MCF 10A (cell line): ENCODE measurements around the gene ALS2. TPM values are rescaled to one million over a fixed set of nuclear protein-coding genes. Genes with fewer than 3 reads are reported as not detected.

Experiments
- BruUV-seq: library from RNA; stranded (reverse); fragments of 400-500 nt; replicated peaks from 2 replicates; lab custom pipeline; 2021; lab: Mats Ljungman, UMichigan
- CTCF ChIA-PET: fragments of 300-600 bp; sonication (Branson Sonifier 250); formaldehyde crosslinking; extraction: SDS; loops from one replicate; lab custom pipeline; 2021; ENCODE audit warnings: antibody characterized with exemption, inconsistent platforms; lab: Yijun Ruan, JAX
- POLR2A ChIA-PET: fragments of 300-600, 350-650 bp; sonication (Branson Sonifier 250); formaldehyde crosslinking; extraction: SDS; loops from one replicate; lab custom pipeline; 2020; ENCODE audit warnings: antibody characterized with exemption, inconsistent platforms; lab: Yijun Ruan, JAX
- DNase-seq: peaks from one replicate; pipeline ENCODE4 v3.0.0-alpha.2; 2018; ENCODE audit not compliant: unreplicated experiment
- H3K27ac Mint-ChIP-seq: one replicate; pipeline ENCODE4 v1.8.0; 2022; ENCODE audit warnings: mild to moderate bottlenecking, low read depth, mixed read lengths; ENCODE audit not compliant: unreplicated experiment
- H3K27me3 Mint-ChIP-seq: one replicate; pipeline ENCODE4 v1.8.0; 2022; ENCODE audit warnings: mixed read lengths; ENCODE audit not compliant: insufficient read depth, unreplicated experiment
- H3K36me3 Mint-ChIP-seq: one replicate; pipeline ENCODE4 v1.8.0; 2022; ENCODE audit warnings: mild to moderate bottlenecking, moderate library complexity, mixed read lengths; ENCODE audit not compliant: insufficient read depth, unreplicated experiment
- H3K4me1 Mint-ChIP-seq: one replicate; pipeline ENCODE4 v1.8.0; 2022; ENCODE audit warnings: mixed read lengths; ENCODE audit not compliant: insufficient read depth, unreplicated experiment
- H3K4me3 Mint-ChIP-seq: one replicate; pipeline ENCODE4 v1.8.0; 2022; ENCODE audit warnings: mild to moderate bottlenecking, moderate library complexity, mixed read lengths; ENCODE audit not compliant: unreplicated experiment
- H3K9me3 Mint-ChIP-seq: one replicate; pipeline ENCODE4 v1.8.0; 2022; ENCODE audit warnings: mixed read lengths; ENCODE audit not compliant: unreplicated experiment
- intact Hi-C: fragments of 100-400 bp; cut with micrococcal nuclease; formaldehyde crosslinking; loops from 2 replicates; pipeline ENCODE4 v1.14.1; 2022
- total RNA-seq: library from RNA; stranded (reverse); gene quantifications from 2 replicates; pipeline ENCODE4 v1.2.3, GENCODE V29; 2022
- TF ChIP-seq, protein P1 (sequence below): fragments of 200-600 bp; IDR thresholded peaks from one replicate; pipeline ENCODE4 v1.8.0; 2022; ENCODE audit warnings: antibody characterized with exemption, mild to moderate bottlenecking; ENCODE audit not compliant: unreplicated experiment

ALS2 gene
- total RNA-seq, 1 experiment from 2014 or later = 14.6 TPM

- no peaks in the 10 kb centered on the region for H3K27me3 Mint-ChIP-seq
- CTCF ChIA-PET = interaction anchor here (0.7 to 1.1 kb wide), 2 partner anchors 13 to 24 kb away, joined by 3 to 4 read pairs; no protein-coding TSS in a partner anchor
- POLR2A ChIA-PET = interaction anchor here (0.6 to 1.5 kb wide), 5 partner anchors 14 to 544 kb away, joined by 3 to 6 read pairs (median 4); no protein-coding TSS in a partner anchor
- H3K4me3 Mint-ChIP-seq = no peak overlapping the region
- peaks cover 18% of the 10 kb centered on the region for H3K4me1 Mint-ChIP-seq
- intact Hi-C loops = no loop called here
- H3K27ac Mint-ChIP-seq = no peak overlapping the region
- DNase-seq = no peak
- TF ChIP-seq, protein P1, sequence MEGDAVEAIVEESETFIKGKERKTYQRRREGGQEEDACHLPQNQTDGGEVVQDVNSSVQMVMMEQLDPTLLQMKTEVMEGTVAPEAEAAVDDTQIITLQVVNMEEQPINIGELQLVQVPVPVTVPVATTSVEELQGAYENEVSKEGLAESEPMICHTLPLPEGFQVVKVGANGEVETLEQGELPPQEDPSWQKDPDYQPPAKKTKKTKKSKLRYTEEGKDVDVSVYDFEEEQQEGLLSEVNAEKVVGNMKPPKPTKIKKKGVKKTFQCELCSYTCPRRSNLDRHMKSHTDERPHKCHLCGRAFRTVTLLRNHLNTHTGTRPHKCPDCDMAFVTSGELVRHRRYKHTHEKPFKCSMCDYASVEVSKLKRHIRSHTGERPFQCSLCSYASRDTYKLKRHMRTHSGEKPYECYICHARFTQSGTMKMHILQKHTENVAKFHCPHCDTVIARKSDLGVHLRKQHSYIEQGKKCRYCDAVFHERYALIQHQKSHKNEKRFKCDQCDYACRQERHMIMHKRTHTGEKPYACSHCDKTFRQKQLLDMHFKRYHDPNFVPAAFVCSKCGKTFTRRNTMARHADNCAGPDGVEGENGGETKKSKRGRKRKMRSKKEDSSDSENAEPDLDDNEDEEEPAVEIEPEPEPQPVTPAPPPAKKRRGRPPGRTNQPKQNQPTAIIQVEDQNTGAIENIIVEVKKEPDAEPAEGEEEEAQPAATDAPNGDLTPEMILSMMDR = no peak
- no TSS peak for BruUV-seq
- no peaks in the 10 kb centered on the region for H3K9me3 Mint-ChIP-seq
- peaks cover 6% of the 10 kb centered on the region for H3K36me3 Mint-ChIP-seq
These were observed 2.9 kb downstream of the ALS2 start for GRCh38 chr2:201777869-201778268.

DNA sequence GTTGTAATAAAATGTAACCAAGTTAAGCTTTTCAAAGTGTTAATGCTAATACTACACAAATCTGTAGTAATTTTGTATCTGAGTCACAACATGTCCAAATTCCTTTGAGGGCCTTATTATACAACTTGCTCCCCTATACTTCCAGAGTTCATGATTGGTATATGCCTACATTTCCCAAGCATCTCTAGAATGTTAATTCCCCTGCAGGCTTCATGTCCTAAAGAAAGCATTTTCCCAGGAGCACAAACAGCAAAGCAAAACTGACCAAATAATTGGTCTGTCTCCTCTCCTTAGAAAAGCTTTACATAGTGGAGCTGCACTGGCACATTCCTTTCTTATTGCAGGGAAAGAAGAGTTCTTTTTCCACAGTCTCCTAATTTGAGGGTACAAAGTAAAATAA, 3.7 kb downstream of the ALS2 start:
- intact Hi-C loops = no loop called here
- Mint-ChIP-seq H3K27me3 (no peaks in the 10 kb centered on the region), H3K4me3 (no peak overlapping the region), H3K27ac (no peak overlapping the region), H3K36me3 (peaks cover 6% of the 10 kb centered on the region), H3K4me1 (peaks cover 18% of the 10 kb centered on the region), H3K9me3 (no peaks in the 10 kb centered on the region)
- DNase-seq = no peak
- BruUV-seq = no TSS peak
- POLR2A ChIA-PET = interaction anchor here (1.0 to 1.5 kb wide), 4 partner anchors 9 to 490 kb away, joined by 3 to 4 read pairs (median 3); no protein-coding TSS in a partner anchor
- CTCF ChIA-PET = interaction anchor here (1.1 kb wide), 1 partner anchor 23 kb away, joined by 4 read pairs; no protein-coding TSS in a partner anchor
- TF ChIP-seq, protein P1 = no peak

DNA sequence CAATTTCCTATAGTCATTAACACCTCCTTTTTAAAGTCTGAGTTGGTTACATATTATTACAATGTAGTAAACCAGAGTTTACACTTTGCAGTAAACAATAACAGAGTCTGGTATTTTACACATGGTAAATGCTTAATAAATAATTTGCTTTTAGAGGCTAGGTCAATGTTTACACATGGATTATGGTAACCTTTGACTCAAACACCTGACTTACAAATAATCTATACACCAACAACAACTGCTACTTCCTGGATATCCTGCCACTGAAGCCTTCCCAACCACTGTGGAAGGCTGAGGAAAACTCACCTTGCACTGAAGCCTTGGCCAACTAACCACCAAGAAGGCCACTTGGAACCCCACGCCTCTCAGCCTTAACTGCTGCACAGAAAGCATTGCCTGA, 5.4 kb downstream of the ALS2 start:
- CTCF ChIA-PET = interaction anchor here (0.6 to 1.1 kb wide), 2 partner anchors 10 to 269 kb away, joined by 3 read pairs; no protein-coding TSS in a partner anchor
- TF ChIP-seq, protein P1 = no peak

GRCh38 chr2:201774546-201774945, 6.2 kb downstream of the ALS2 start:
- no peaks in the 10 kb centered on the region for H3K9me3 Mint-ChIP-seq
- no peak overlapping the region for H3K27ac Mint-ChIP-seq
- CTCF ChIA-PET = interaction anchor here (1.5 kb wide), 1 partner anchor 10 kb away, joined by 7 read pairs; no protein-coding TSS in a partner anchor
- H3K4me3 Mint-ChIP-seq = no peak overlapping the region
- TF ChIP-seq, protein P1 = no peak
- BruUV-seq = no TSS peak
- no peaks in the 10 kb centered on the region for H3K36me3 Mint-ChIP-seq
- POLR2A ChIA-PET = no interaction called here
- H3K4me1 Mint-ChIP-seq = peaks cover 12% of the 10 kb centered on the region
- no peaks in the 10 kb centered on the region for H3K27me3 Mint-ChIP-seq
- intact Hi-C loops = no loop called here
- no peak for DNase-seq

More for the DNA sequence above, 5.4 kb downstream of the ALS2 start:
- no peaks in the 10 kb centered on the region for H3K36me3 Mint-ChIP-seq
- POLR2A ChIA-PET = no interaction called here
- intact Hi-C loops = no loop called here
- peaks cover 12% of the 10 kb centered on the region for H3K4me1 Mint-ChIP-seq
- no peak overlapping the region for H3K4me3 Mint-ChIP-seq
- H3K9me3 Mint-ChIP-seq = no peaks in the 10 kb centered on the region
- no TSS peak for BruUV-seq
- no peaks in the 10 kb centered on the region for H3K27me3 Mint-ChIP-seq
- H3K27ac Mint-ChIP-seq = no peak overlapping the region
- DNase-seq = no peak
